ENCODE data around the gene ARHGAP11B.
"Not testable (repeated sequence)": the region's sequence is repeated elsewhere in the genome, so short reads cannot be mapped to it uniquely, and the experiment has no call there.

Gene ARHGAP11B
- long read RNA-seq, result 0 reads

- not testable (repeated sequence) for H3K27me3 Mint-ChIP-seq (ENCODE audit: low read depth, unreplicated experiment); H3K4me1 Mint-ChIP-seq (ENCODE audit: low read depth, unreplicated experiment); H3K4me1 ChIP-seq (ENCODE audit: insufficient read depth, low read length)
Observed at GRCh38 chr15:30625436-30626193, at the start of gene ARHGAP11B. ARHGAP11B (plus strand) TSS chr15:30626128.

GRCh38 chr15:30579394-30579970 lies 46.4 kb upstream of the ARHGAP11B start:
- H3K27me3 ChIP-seq (ENCODE audit: insufficient read depth, low read length); H3K36me3 ChIP-seq (ENCODE audit: insufficient read depth, low read length); H3K4me3 Mint-ChIP-seq (ENCODE audit: unreplicated experiment); DNase-seq (ENCODE audit: low read depth); H3K27me3 Mint-ChIP-seq (ENCODE audit: low read depth, unreplicated experiment); H3K36me3 Mint-ChIP-seq (ENCODE audit: low read depth, unreplicated experiment); H3K4me3 ChIP-seq (ENCODE audit: insufficient read depth, low read depth, low read length); H3K27ac Mint-ChIP-seq (ENCODE audit: unreplicated experiment); H4K20me1 ChIP-seq (ENCODE audit: insufficient read depth, low read length); H3K4me1 ChIP-seq (ENCODE audit: insufficient read depth, low read length); H3K9me3 ChIP-seq (ENCODE audit: insufficient read depth, low read depth, low read length); H3K27ac ChIP-seq (ENCODE audit: low read depth, low read length); H3K9ac ChIP-seq (ENCODE audit: low read length); H3K79me2 ChIP-seq (ENCODE audit: insufficient read depth, low read length); H3K9me3 Mint-ChIP-seq (ENCODE audit: unreplicated experiment); FAIRE-seq; H3K4me1 Mint-ChIP-seq (ENCODE audit: low read depth, unreplicated experiment); H3K4me2 ChIP-seq (ENCODE audit: low read length); H2AFZ ChIP-seq (ENCODE audit: low read depth, low read length): not testable (repeated sequence)

More at GRCh38 chr15:30625436-30626193, at the start of gene ARHGAP11B:
- FAIRE-seq, result peak; percentile 55
- H3K36me3 ChIP-seq (ENCODE audit: insufficient read depth, low read length); H4K20me1 ChIP-seq (ENCODE audit: insufficient read depth, low read length); H3K9me3 ChIP-seq (ENCODE audit: insufficient read depth, low read depth, low read length); H3K36me3 Mint-ChIP-seq (ENCODE audit: low read depth, unreplicated experiment); H3K27me3 ChIP-seq (ENCODE audit: insufficient read depth, low read length); H3K9me3 Mint-ChIP-seq (ENCODE audit: unreplicated experiment): not testable (repeated sequence)
- Histone ChIP-seq H3K4me2 (ENCODE audit: low read length) (peak within 1 kb of the TSS; percentile 85), H3K27ac (ENCODE audit: low read depth, low read length) (peak within 1 kb of the TSS; percentile 89), H3K9ac (ENCODE audit: low read length) (peak within 1 kb of the TSS; percentile 85), H3K79me2 (ENCODE audit: insufficient read depth, low read length) (peaks cover 44% of the 10 kb centered on the region), H3K4me3 (ENCODE audit: insufficient read depth, low read depth, low read length) (peak within 1 kb of the TSS; percentile 78), H2AFZ (ENCODE audit: low read depth, low read length) (peak within 1 kb of the TSS; percentile 70)
- H3K27ac Mint-ChIP-seq (ENCODE audit: unreplicated experiment), result peak within 1 kb of the TSS; percentile 92
- H3K4me3 Mint-ChIP-seq (ENCODE audit: unreplicated experiment), result peak within 1 kb of the TSS; percentile 99
- peak; percentile 97 for DNase-seq (ENCODE audit: low read depth)

DNA sequence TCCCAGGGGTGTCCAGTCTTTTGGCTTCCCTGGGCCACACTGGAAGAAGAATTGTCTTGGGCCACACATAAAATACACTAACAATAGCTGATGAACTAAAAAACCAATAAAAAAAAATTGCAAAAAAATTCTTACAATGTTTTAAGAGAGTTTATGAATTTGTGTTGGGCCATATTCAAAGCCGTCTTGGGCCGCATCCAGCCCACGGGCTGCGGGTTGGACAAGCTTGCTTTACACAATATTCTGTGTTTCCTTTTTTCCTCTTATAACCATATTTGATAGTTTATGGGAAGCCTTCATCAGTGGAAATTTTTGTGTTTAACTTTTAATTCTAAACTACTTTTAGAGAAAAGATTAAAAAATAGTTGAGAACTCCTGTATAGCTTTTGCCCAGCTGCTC lies 45.2 kb upstream of the ARHGAP11B start:
- not testable (repeated sequence) for H3K27me3 Mint-ChIP-seq (ENCODE audit: low read depth, unreplicated experiment); FAIRE-seq; H3K4me2 ChIP-seq (ENCODE audit: low read length); H3K4me3 Mint-ChIP-seq (ENCODE audit: unreplicated experiment); H3K9me3 Mint-ChIP-seq (ENCODE audit: unreplicated experiment); H3K79me2 ChIP-seq (ENCODE audit: insufficient read depth, low read length); H3K9ac ChIP-seq (ENCODE audit: low read length); H2AFZ ChIP-seq (ENCODE audit: low read depth, low read length); H3K4me1 Mint-ChIP-seq (ENCODE audit: low read depth, unreplicated experiment); H3K27ac ChIP-seq (ENCODE audit: low read depth, low read length); H3K36me3 Mint-ChIP-seq (ENCODE audit: low read depth, unreplicated experiment); H4K20me1 ChIP-seq (ENCODE audit: insufficient read depth, low read length); H3K9me3 ChIP-seq (ENCODE audit: insufficient read depth, low read depth, low read length); H3K36me3 ChIP-seq (ENCODE audit: insufficient read depth, low read length); H3K4me3 ChIP-seq (ENCODE audit: insufficient read depth, low read depth, low read length); H3K27me3 ChIP-seq (ENCODE audit: insufficient read depth, low read length); DNase-seq (ENCODE audit: low read depth); H3K4me1 ChIP-seq (ENCODE audit: insufficient read depth, low read length); H3K27ac Mint-ChIP-seq (ENCODE audit: unreplicated experiment)

GRCh38 chr15:30598953-30599352 lies 27.0 kb upstream of the ARHGAP11B start:
- not testable (repeated sequence) for H3K79me2 ChIP-seq (ENCODE audit: insufficient read depth, low read length); DNase-seq (ENCODE audit: low read depth); H3K27ac Mint-ChIP-seq (ENCODE audit: unreplicated experiment); H3K4me1 ChIP-seq (ENCODE audit: insufficient read depth, low read length); H3K4me3 Mint-ChIP-seq (ENCODE audit: unreplicated experiment); H4K20me1 ChIP-seq (ENCODE audit: insufficient read depth, low read length); H3K27ac ChIP-seq (ENCODE audit: low read depth, low read length); H3K4me3 ChIP-seq (ENCODE audit: insufficient read depth, low read depth, low read length); FAIRE-seq; H3K9ac ChIP-seq (ENCODE audit: low read length); H3K36me3 ChIP-seq (ENCODE audit: insufficient read depth, low read length); H3K27me3 ChIP-seq (ENCODE audit: insufficient read depth, low read length); H3K4me2 ChIP-seq (ENCODE audit: low read length); H3K4me1 Mint-ChIP-seq (ENCODE audit: low read depth, unreplicated experiment); H3K9me3 Mint-ChIP-seq (ENCODE audit: unreplicated experiment); H3K36me3 Mint-ChIP-seq (ENCODE audit: low read depth, unreplicated experiment); H3K9me3 ChIP-seq (ENCODE audit: insufficient read depth, low read depth, low read length); H2AFZ ChIP-seq (ENCODE audit: low read depth, low read length); H3K27me3 Mint-ChIP-seq (ENCODE audit: low read depth, unreplicated experiment)

- not testable (repeated sequence) for H3K4me3 ChIP-seq (ENCODE audit: insufficient read depth, low read depth, low read length); H2AFZ ChIP-seq (ENCODE audit: low read depth, low read length); H3K4me1 ChIP-seq (ENCODE audit: insufficient read depth, low read length); H3K79me2 ChIP-seq (ENCODE audit: insufficient read depth, low read length); H3K9me3 Mint-ChIP-seq (ENCODE audit: unreplicated experiment); H4K20me1 ChIP-seq (ENCODE audit: insufficient read depth, low read length); H3K9me3 ChIP-seq (ENCODE audit: insufficient read depth, low read depth, low read length); H3K27me3 Mint-ChIP-seq (ENCODE audit: low read depth, unreplicated experiment); H3K4me2 ChIP-seq (ENCODE audit: low read length); H3K36me3 ChIP-seq (ENCODE audit: insufficient read depth, low read length); DNase-seq (ENCODE audit: low read depth); H3K27ac Mint-ChIP-seq (ENCODE audit: unreplicated experiment); H3K4me1 Mint-ChIP-seq (ENCODE audit: low read depth, unreplicated experiment); H3K27ac ChIP-seq (ENCODE audit: low read depth, low read length); H3K9ac ChIP-seq (ENCODE audit: low read length); H3K27me3 ChIP-seq (ENCODE audit: insufficient read depth, low read length); H3K4me3 Mint-ChIP-seq (ENCODE audit: unreplicated experiment); H3K36me3 Mint-ChIP-seq (ENCODE audit: low read depth, unreplicated experiment); FAIRE-seq
Observed at GRCh38 chr15:30603796-30604195, 22.1 kb upstream of the ARHGAP11B start, which contains the start of gene GOLGA8H. GOLGA8H (plus strand) TSS chr15:30604028; CDS start chr15:30604126, 98 bp downstream.

DNA sequence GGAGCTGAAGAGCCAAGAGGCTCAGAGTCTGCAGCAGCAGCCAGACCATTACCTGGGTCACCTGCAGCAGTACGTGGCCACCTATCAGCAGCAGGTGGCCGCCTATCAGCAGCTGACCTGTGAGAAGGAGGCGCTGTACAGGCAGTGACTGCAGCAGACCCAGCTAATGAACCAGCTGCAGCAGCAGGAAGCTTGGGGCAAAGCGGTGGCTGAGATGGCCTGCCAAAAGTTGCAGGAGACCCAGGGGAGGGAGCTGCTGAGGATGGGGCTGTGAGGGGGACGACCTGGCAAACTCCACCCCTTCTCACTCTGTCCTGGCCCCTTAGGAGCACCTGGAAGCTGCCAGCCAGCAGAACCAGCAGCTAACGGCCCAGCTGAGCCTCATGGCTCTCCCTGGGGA lies 13.7 kb upstream of the ARHGAP11B start:
- not testable (repeated sequence) for H3K9me3 ChIP-seq (ENCODE audit: insufficient read depth, low read depth, low read length); H3K4me3 Mint-ChIP-seq (ENCODE audit: unreplicated experiment); H3K27me3 Mint-ChIP-seq (ENCODE audit: low read depth, unreplicated experiment); H3K36me3 ChIP-seq (ENCODE audit: insufficient read depth, low read length); H3K27me3 ChIP-seq (ENCODE audit: insufficient read depth, low read length); H4K20me1 ChIP-seq (ENCODE audit: insufficient read depth, low read length); H3K4me1 ChIP-seq (ENCODE audit: insufficient read depth, low read length); FAIRE-seq; H3K9ac ChIP-seq (ENCODE audit: low read length); H2AFZ ChIP-seq (ENCODE audit: low read depth, low read length); H3K4me2 ChIP-seq (ENCODE audit: low read length); H3K79me2 ChIP-seq (ENCODE audit: insufficient read depth, low read length); H3K4me3 ChIP-seq (ENCODE audit: insufficient read depth, low read depth, low read length); H3K27ac Mint-ChIP-seq (ENCODE audit: unreplicated experiment); H3K4me1 Mint-ChIP-seq (ENCODE audit: low read depth, unreplicated experiment); H3K36me3 Mint-ChIP-seq (ENCODE audit: low read depth, unreplicated experiment); H3K9me3 Mint-ChIP-seq (ENCODE audit: unreplicated experiment); DNase-seq (ENCODE audit: low read depth); H3K27ac ChIP-seq (ENCODE audit: low read depth, low read length)

Measured in astrocyte (in vitro differentiated cells and primary cell).